HTERT RPE-1 (cell line): ENCODE data around the gene RMND5A.
"Not testable (repeated sequence)": the region's sequence is repeated elsewhere in the genome, so short reads cannot be mapped to it uniquely, and the experiment has no call there.

Source experiments
- in situ Hi-C: fragments of 300-500 bp; cut with MboI; formaldehyde crosslinking; loops from 4 replicates; pipeline ENCODE4 v1.14.3; 2020; ENCODE audit warnings: low sequenced_read_pairs

Gene RMND5A

DNA sequence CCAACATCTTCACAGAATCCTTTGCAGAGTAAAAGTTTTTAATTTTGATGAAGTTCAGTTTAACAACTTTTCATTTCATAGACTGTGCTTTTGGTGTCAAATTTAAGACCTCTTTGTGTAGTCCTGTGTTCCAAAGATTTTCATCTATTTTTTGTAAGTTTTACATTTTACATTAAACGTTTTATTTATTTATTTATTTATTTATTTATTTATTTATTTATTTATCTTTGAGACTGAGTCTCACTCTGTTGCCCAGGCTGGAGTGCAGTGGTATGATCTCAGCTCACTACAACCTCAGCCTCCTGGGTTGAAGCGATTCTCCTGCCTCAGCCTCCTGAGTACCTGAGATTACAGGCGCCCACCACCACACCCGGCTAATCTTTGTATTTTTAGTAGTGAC is 12.0 kb upstream of the RMND5A start:
- in situ Hi-C loops, result not testable (repeated sequence)

- in situ Hi-C loops, result not testable (repeated sequence)
These were observed 5.4 kb upstream of the RMND5A start for GRCh38 chr2:86714579-86715173.

GRCh38 chr2:86719263-86719636 is 841 bp upstream of the RMND5A start:
- in situ Hi-C loops, result not testable (repeated sequence)

GRCh38 chr2:86720540-86721320 is 639 bp downstream of the RMND5A start:
- in situ Hi-C loops, result not testable (repeated sequence)

DNA sequence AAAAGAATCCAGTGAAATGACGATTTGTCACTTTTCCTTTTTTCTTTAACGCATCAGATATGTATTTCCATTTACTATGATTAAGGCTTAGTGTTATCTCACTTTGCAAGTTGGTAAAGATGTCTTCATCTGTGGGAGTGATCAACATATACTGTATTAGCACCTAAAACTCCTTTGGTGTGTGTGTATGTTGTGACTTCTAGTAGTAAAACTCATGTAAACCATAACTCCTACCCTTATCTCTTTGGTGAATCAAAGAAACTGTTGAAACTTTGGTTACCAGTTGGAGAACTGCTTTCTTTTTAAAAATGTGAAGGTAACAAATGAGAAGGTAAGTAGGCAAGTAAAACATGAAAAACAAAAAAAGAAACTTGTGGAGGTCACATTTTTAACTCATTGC is 5.6 kb downstream of the RMND5A start:
- in situ Hi-C loops, result not testable (repeated sequence)

DNA sequence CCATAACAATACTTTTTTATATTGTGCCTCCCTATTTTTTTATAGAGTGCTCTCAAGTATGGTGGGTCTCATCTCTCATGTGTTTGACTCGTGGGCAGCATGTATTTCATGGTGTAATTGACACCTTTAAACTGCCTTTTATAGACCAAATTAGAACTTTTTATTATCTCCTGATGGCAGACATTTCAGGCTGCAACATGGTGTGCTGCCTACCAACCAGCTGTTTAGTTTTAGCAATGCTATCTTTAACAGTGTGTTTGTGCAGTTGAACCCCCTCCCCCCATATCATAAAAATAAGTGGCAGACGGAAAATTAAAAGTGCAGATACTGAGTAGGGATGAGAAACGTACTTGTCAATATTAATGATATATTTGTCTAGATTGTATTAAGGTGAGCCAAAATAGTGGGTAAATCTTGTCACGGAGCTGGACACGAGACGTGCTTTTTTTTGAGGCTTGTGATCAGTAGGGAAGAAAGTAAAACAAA is 12.0 kb downstream of the RMND5A start:
- in situ Hi-C loops, result not testable (repeated sequence)

GRCh38 chr2:86732837-86733236 is 12.7 kb downstream of the RMND5A start:
- in situ Hi-C loops, result not testable (repeated sequence)

DNA sequence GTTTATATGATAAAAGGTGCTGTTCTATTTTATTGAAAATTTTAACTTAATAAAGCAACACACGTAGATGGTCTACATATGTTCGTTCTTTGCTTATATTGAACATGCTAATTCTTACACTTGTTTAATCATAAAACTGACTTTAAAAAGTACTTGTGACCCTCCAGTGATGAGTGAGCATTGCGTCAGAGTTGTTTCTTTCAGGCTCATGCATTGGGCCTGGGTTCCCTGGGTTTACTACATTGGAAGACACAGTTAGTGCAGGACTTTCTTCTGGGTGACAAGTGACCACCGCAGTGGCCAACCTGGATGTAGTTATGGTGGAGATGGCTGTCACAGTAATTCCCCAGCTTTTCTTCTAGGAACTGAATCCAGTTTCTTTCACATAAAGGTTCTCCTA is 13.4 kb downstream of the RMND5A start:
- in situ Hi-C loops, result not testable (repeated sequence)

DNA sequence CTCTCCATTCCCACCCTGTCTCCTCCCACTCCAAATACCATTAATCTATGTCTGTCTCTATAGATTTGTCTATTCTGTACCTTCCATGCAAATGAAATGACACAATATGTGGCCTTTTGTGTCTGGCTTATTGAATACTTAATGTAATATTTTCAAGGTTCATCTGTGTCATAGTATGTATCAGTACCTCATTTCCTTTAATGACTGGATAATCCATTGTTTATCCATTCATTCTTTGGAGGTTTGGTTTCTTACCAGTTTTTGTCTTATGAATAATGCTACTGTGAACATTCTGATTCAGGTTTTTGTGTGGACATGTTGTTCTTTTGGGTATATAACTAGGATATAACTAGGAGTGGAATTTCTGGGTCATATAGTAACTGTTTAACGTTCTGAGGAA is 14.8 kb downstream of the RMND5A start:
- in situ Hi-C loops, result not testable (repeated sequence)

DNA sequence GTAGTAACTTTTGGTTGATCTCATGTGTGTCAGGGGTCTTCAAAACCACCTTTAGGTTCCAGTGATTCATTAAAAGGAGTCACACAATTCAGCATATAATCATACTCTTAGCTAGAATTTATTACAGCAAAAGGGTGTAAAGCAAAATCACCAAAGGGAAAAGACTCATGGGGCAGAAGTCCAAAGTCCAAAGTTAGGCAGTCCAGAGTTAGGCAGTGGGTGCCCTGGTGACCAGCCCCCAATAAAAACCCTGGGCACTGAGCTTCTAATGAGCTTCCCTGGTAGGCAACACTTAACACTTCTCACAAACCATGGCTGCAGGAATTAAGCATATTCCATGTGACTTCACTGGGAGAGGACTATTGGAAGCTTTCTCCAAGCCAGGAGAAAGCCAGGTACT is 19.4 kb downstream of the RMND5A start:
- in situ Hi-C loops, result not testable (repeated sequence)

DNA sequence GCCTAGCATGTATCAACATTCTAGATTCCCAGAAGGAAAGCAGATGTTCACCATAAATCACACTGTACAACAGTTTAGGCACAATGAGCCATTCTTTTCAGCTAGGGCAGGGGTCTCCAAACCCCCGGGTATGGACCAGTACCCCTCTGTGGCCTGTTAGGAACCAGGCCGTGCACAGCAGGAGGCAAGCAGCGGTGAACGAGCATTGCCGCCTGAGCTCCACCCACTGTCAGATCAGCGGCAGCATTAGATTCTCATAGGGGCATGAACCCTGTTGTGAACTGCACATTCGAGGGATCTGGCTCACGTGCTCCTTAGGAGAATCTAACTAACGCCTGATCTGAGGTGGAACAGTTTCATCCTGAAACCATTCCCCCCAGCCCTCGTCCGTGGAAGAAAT is 19.8 kb downstream of the RMND5A start:
- in situ Hi-C loops, result not testable (repeated sequence)

DNA sequence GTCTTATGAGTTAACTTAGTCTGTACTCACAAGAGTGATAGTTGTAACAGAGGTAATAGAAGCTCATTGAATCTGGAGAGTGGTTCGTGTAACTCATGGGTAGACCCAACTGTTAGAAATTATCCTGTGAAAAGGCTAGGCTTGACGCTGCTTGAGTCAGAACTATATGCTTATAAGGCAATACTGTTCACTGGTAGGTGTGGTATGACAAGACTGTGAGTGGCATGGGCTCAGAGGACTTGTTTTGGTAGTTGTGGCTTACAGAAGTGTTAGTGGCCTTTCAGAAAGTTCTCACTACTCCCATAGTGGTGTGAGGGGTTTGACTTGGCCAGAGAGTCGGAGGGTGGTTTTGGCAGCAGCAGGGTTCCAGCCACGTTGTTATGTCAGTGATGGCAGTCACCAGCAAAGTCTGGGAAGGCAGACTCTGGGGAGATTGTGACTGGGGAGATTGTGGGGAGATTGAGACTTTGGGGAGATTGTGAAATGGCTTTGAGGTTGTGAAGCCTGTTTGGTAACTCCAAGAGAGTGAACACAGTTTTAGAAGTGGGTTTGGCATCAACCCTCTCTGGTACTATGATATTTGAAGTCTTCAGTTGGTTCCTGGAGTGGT is 21.9 kb downstream of the RMND5A start:
- in situ Hi-C loops, result not testable (repeated sequence)

DNA sequence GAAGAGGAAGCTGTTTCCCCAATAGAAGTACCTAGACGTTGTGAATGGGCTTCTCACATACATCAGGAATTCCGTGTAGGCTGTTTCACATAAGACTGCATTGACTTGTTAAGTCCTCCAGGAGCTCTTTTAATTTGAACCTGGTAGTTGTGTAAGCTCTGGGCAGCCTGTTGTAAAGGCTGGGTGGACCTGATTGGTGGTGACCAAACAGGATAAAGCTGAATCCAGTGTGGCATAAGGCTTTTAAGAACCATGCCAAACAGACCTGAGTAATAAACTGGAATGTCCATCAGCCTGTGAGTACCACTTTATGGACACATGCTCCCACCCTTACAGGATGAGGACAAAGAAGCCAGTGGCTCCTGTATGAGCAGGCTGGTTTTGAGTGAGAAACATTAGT is 24.1 kb downstream of the RMND5A start:
- in situ Hi-C loops, result no loop called here

GRCh38 chr2:86746939-86747338 is 26.8 kb downstream of the RMND5A start:
- in situ Hi-C loops, result no loop called here

GRCh38 chr2:86747711-86748639 is 27.9 kb downstream of the RMND5A start:
- in situ Hi-C loops, result no loop called here

DNA sequence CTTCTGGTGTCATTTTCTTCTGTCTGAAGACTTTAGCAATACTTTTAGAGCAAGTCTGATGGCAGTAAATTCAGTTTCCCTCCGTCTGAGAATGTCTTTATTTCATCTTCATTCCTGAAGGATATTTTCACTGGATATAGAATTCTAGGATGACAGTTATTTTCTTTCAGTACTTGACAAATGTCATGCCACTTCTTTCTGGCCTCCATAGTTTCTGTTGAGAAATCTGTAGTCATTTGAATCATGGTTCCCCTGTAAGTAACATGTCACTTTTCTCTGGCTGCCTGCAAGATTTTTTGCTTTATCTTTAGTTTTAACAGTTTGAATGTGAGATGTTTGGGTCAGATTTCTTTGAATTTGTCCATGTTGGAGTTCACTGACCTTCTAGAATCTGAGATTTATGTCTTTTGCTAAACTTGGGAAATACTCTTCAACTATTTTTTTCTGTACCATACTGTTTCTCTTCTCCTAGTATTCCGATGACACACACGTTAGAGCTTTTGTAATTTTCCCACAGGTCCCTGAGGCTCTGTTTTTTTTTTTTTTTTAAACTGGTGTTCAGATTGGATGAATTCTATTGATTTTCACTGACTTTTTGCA is 30.2 kb downstream of the RMND5A start:
- in situ Hi-C loops, result no loop called here

GRCh38 chr2:86751778-86752177 is 31.7 kb downstream of the RMND5A start:
- in situ Hi-C loops, result no loop called here

GRCh38 chr2:86752934-86753333 is 32.8 kb downstream of the RMND5A start:
- in situ Hi-C loops, result no loop called here

DNA sequence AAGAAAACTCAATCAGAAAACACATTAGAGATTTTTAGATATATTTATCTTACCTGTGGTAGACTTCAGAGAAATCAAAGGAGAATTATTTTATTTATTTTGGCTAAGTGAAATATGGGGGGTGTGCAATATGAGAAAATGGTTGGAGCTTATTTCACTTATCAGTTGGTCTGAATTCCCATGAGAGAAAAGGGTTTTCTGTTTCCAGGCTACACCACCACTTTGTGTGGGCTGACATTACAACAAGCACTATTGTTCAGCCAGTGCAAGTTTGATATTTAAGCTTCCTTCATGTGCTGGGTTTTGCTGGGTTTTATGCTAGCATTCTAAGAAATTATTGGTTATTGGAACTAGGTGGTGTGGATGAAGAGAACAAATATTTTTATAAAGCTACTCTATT is 33.5 kb downstream of the RMND5A start:
- in situ Hi-C loops, result no loop called here

GRCh38 chr2:86758405-86758804 is 38.3 kb downstream of the RMND5A start:
- in situ Hi-C loops, result no loop called here

GRCh38 chr2:86760371-86760770 is 40.3 kb downstream of the RMND5A start:
- in situ Hi-C loops, result no loop called here
